SJCRH30 (cell line): ENCODE measurements around the gene BST1. TPM values are rescaled to one million over a fixed set of nuclear protein-coding genes. Genes with fewer than 3 reads are reported as not detected.

ENCODE experiments used
- DNase-seq, 2 experiments: peaks; one replicate each; pipeline ENCODE4 v3.0.0-alpha.2; 2015 to 2020
- H3K27ac ChIP-seq: fragments of 250-450 bp; sonication (Bioruptor Pico); 2 replicates; pipeline ENCODE4 v1.5.1; 2020; ENCODE audit warnings: mild to moderate bottlenecking, moderate library complexity
- H3K27me3 ChIP-seq: fragments of 250-450 bp; sonication (Bioruptor Pico); 2 replicates; pipeline ENCODE4 v1.5.1; 2020; ENCODE audit warnings: mild to moderate bottlenecking, moderate library complexity
- H3K36me3 ChIP-seq: fragments of 250-450 bp; sonication (Bioruptor Pico); 2 replicates; pipeline ENCODE4 v1.5.1; 2020; ENCODE audit warnings: mild to moderate bottlenecking, moderate library complexity
- H3K4me1 ChIP-seq: fragments of 250-450 bp; sonication (Bioruptor Pico); 2 replicates; pipeline ENCODE4 v1.5.1; 2020; ENCODE audit warnings: mild to moderate bottlenecking, moderate library complexity
- H3K4me3 ChIP-seq: fragments of 250-450 bp; sonication (Bioruptor Pico); 2 replicates; pipeline ENCODE4 v1.5.1; 2020; ENCODE audit warnings: mild to moderate bottlenecking, moderate library complexity
- H3K9me3 ChIP-seq: fragments of 250-450 bp; sonication (Bioruptor Pico); replicated peaks from 2 replicates; pipeline ENCODE4 v1.5.1; 2020; ENCODE audit warnings: mild to moderate bottlenecking, moderate library complexity
- total RNA-seq: library from RNA; depleted of rRNA; stranded (reverse); fragments of >200 nt; shearing (Covaris generic); gene quantifications from 2 replicates; pipeline ENCODE4 v1.2.3, GENCODE V29; 2014

Gene BST1
- total RNA-seq, 1 experiment from 2014 or later, result 1.0 TPM

DNA sequence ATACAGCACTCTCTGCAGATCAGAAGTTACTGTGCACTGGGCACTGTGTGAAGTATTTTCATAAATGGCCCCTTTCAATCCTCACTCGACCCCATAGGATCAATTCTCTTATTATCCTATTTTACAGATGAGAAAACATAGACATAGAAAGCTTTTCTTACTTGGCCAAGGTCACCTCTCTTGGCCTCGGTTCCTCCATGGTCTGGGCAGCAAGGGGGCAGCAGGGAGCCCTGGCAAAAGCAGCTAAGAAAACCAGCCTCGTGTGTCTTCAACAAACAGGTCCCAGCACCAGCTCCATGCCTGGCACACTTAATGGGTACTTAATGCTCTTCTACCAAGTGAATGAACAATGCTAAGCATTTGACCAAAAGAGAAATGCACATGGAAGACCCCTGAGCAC is 34.4 kb downstream of the BST1 start:
- H3K4me3 ChIP-seq, result no peak overlapping the region
- no peak for DNase-seq
- no peak overlapping the region for H3K27ac ChIP-seq
- peaks cover under 1% of the 10 kb centered on the region; the same call in 1 of the 2 replicates for H3K9me3 ChIP-seq
- H3K4me1 ChIP-seq, result no peaks in the 10 kb centered on the region
- H3K36me3 ChIP-seq, result no peaks in the 10 kb centered on the region
- peaks cover 8% of the 10 kb centered on the region; the same call in 1 of the 2 replicates for H3K27me3 ChIP-seq

DNA sequence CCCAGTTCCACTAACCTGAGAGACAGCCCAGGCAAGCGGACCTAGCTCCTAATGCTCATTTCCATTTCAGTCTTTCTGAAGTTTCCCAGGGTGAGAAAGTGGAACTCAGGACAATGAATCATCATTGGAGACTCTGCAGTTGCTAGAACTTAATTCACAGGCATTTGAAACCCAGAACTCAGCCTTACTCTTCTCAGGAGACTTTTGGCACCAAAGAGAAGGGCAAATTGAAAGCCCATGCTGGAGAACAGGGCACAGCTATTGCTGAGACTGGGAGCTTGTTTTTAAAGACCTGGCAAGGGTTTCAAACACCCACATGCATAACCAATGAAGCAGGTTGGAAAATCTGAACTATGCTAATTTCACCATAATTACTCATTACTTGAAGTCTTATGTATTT is 36.0 kb downstream of the BST1 start:
- no peak for DNase-seq
- Histone ChIP-seq H3K9me3 (peaks cover 2% of the 10 kb centered on the region; the same call in 1 of the 2 replicates), H3K27ac (no peak overlapping the region), H3K36me3 (no peaks in the 10 kb centered on the region), H3K27me3 (peaks cover 8% of the 10 kb centered on the region; the same call in 1 of the 2 replicates), H3K4me3 (no peak overlapping the region), H3K4me1 (no peaks in the 10 kb centered on the region)

DNA sequence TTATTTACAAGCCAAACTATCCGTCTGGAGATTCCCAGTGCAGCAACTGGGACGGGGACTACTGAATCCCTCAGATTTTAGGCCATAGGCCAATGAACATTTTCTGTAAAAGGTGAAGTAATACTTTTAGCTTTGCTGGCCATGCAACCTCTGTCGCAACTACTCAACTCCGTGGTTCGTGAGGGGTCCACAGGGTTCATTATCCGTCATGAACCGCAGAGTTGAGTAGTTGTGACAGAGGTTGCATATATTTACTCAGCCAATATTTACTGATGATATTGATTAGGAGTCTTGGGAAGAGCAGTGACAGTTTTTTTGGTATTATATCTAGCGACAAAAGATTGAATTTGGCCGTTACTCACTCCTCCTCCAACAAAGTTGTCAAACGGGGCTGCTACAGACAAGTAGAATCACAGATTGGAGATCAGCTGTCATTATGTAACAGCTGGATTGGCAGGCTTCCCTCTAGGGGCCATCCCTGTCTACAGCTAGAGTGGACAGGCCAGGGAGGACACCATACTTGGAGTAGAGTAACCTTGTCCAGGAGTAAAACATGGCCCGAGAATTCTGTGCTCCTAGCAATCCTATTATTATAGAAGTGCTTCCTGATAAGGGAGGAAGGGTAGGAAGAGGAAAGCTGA is 38.0 kb downstream of the BST1 start:
- no peak for DNase-seq
- H3K4me1 ChIP-seq, result no peaks in the 10 kb centered on the region
- peaks cover 2% of the 10 kb centered on the region; the same call in 1 of the 2 replicates for H3K9me3 ChIP-seq
- no peak overlapping the region for H3K4me3 ChIP-seq
- no peak overlapping the region for H3K27ac ChIP-seq
- H3K36me3 ChIP-seq, result no peaks in the 10 kb centered on the region
- H3K27me3 ChIP-seq, result peaks cover 8% of the 10 kb centered on the region; the same call in 1 of the 2 replicates

DNA sequence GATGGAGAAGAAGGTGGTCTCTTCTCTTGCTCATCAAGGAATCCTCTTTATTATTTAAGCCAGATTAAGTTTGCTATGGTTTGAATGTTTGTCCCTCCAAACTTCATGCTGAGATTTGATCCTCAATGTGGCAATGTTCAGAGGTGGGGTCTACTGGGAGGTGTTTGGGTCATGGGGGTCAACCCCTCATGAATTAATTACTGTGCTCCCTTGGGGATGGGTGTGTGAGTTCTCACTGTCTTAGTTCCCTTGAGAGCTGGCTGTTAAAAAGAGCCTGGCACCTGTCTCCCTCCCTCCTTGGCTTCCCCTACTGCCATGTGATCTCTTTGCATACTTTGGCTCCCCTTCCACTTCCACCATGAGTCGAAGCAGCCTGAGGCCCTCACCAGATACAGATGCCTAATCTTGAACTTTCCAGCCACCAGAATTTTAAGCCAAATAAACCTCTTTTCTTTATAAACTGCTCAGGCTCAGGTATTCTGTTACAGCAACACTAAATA is 39.3 kb downstream of the BST1 start:
- H3K4me3 ChIP-seq, result no peak overlapping the region
- peaks cover 8% of the 10 kb centered on the region; the same call in 1 of the 2 replicates for H3K27me3 ChIP-seq
- no peaks in the 10 kb centered on the region for H3K4me1 ChIP-seq
- no peak overlapping the region for H3K27ac ChIP-seq
- H3K9me3 ChIP-seq, result peaks cover 7% of the 10 kb centered on the region; the same call in 1 of the 2 replicates
- no peak for DNase-seq
- no peaks in the 10 kb centered on the region for H3K36me3 ChIP-seq

DNA sequence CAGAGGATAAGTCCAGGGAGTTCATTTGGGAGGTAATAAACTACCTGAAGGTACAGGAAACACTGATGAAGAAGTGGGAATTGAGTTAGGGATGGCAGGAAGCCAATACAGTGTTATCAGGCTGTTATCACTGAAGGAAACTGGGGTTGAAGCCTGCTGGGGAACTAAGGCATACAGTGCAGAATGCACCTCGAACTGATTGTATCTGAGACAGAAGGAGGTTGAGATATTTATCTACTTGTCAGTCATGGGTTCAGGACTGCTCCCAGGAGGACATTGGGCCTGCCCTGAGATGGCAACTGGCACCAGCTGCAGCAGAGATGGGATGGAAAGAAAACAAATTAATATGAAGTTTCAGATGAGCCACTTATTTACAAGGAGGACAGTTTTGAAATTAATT is 39.8 kb downstream of the BST1 start:
- H3K4me1 ChIP-seq, result no peaks in the 10 kb centered on the region
- H3K36me3 ChIP-seq, result no peaks in the 10 kb centered on the region
- no peak overlapping the region for H3K27ac ChIP-seq
- DNase-seq, result no peak
- H3K4me3 ChIP-seq, result no peak overlapping the region
- H3K9me3 ChIP-seq, result peaks cover 7% of the 10 kb centered on the region; the same call in 1 of the 2 replicates
- H3K27me3 ChIP-seq, result peaks cover 8% of the 10 kb centered on the region; the same call in 1 of the 2 replicates

DNA sequence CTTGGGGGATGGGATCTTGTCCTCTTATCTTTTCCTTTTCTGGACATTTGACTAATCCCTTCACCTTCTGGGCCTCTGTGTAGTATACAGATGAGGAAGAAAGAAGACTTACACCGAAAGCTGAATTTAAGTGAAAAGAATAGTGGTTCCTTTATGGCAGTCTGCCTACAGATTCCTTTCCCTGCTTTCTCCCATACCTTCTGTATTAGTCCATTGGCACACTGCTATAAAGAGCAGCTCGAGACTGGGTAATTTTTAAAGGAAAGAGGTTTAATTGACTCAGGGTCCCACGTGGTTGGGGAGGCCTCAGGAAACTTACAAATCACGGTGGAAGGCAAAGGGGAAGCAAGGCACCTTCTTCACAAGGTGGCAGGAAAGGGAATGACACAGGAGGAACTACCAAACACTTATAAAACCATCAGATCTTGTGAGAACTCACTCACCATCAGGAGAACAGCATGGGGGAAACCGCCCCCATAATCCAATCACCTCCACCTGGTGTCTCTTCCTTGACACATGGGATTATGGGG is 41.2 kb downstream of the BST1 start:
- no peak overlapping the region for H3K4me3 ChIP-seq
- H3K27ac ChIP-seq, result no peak overlapping the region
- H3K9me3 ChIP-seq, result peaks cover 7% of the 10 kb centered on the region; the same call in 1 of the 2 replicates
- peaks cover 5% of the 10 kb centered on the region; the same call in 1 of the 2 replicates for H3K27me3 ChIP-seq
- DNase-seq, result no peak
- H3K4me1 ChIP-seq, result no peaks in the 10 kb centered on the region
- H3K36me3 ChIP-seq, result no peaks in the 10 kb centered on the region

DNA sequence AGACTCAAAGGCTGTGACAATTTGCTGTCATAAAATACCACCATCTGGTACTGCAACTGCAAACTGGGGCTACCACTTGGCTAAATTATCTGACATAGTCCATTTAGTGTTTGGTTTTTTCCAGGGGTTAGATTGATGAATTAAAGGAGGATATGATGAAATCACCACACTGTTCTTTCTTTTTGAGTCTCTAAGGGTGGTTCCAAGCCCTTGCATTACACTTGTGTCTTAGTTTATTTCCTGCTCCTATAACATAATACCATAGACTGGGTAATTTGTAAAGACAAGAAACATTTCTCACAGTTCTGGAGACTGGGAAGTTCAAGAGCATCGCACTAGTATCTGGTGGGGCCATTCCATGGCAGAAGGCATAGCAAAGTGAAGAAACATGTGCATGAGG is 43.2 kb downstream of the BST1 start:
- no peaks in the 10 kb centered on the region for H3K36me3 ChIP-seq
- no peaks in the 10 kb centered on the region for H3K4me1 ChIP-seq
- H3K4me3 ChIP-seq, result no peak overlapping the region
- no peaks in the 10 kb centered on the region for H3K27me3 ChIP-seq
- no peak overlapping the region for H3K27ac ChIP-seq
- H3K9me3 ChIP-seq, result peaks cover 7% of the 10 kb centered on the region; the same call in 1 of the 2 replicates
- no peak for DNase-seq

DNA sequence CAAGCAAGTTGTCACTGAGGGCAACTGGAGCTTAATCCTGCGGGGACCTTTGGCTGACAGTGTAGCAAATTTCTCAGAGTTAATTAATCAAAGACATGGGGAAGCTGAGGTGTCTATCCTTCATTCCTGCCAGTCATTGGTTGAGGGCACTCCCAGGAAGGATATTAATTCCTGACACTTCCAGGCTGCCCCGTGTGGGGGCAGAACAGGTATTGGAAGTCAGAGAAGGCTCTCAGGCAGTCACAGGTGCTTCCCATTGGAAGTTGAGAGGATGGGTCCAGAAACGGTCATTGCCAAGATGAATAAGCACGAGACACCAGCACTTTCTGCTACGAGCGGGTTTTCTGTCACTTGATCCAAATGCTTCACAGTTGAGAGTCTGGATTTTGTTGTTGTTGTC is 46.1 kb downstream of the BST1 start:
- Histone ChIP-seq H3K4me1 (no peaks in the 10 kb centered on the region), H3K27ac (no peak overlapping the region), H3K9me3 (peaks cover 4% of the 10 kb centered on the region; the same call in 1 of the 2 replicates), H3K27me3 (no peaks in the 10 kb centered on the region), H3K36me3 (no peaks in the 10 kb centered on the region), H3K4me3 (no peak overlapping the region)
- DNase-seq, result no peak

DNA sequence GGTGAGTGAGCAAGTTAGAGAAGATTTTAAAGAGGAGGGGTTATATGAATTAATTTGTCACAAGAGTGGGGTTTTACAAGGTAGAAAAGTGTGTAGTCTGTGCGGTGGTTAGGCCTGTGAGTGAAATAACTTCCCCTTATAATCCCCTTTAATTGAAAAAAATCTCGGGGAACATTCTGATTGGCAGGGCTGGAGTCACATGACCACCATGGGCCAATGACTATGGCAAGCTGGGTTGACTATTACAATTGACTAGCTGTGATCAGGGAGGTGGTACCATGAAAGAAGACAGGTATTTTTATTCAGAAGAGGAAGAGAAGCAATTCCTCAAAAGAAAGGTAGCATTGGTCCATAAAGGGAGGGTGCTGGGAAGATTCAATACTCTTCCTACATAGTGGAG is 48.3 kb downstream of the BST1 start:
- no peak overlapping the region for H3K4me3 ChIP-seq
- no peaks in the 10 kb centered on the region for H3K36me3 ChIP-seq
- no peak for DNase-seq
- H3K4me1 ChIP-seq, result peaks cover 9% of the 10 kb centered on the region
- no peaks in the 10 kb centered on the region for H3K27me3 ChIP-seq
- H3K27ac ChIP-seq, result no peak overlapping the region
- 0 out of 2 replicates have a peak, but pooled peaks cover 2% of the 10 kb centered on the region for H3K9me3 ChIP-seq

DNA sequence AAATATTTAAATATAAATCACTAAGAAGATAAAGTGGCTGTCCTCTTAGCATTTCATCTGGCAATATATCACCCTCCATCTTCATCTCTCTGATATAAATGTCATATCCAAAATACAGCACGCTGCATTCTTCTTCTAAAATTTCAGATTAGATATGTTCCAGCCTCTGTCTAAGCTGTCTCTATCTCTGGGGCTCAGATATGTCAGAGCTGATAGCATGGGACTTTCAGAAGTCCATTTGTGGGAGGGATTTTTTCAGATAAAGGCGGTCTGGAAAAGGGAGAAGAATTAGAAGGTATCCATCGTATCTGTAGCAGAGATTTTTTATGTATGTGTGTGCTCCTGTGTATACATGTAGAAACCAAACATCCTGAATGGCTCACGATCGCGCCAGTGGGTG is 50.2 kb downstream of the BST1 start:
- peaks cover 12% of the 10 kb centered on the region for H3K4me1 ChIP-seq
- no peak for DNase-seq
- no peaks in the 10 kb centered on the region for H3K9me3 ChIP-seq
- H3K4me3 ChIP-seq, result no peak overlapping the region
- no peaks in the 10 kb centered on the region for H3K27me3 ChIP-seq
- H3K36me3 ChIP-seq, result no peaks in the 10 kb centered on the region
- no peak overlapping the region for H3K27ac ChIP-seq

DNA sequence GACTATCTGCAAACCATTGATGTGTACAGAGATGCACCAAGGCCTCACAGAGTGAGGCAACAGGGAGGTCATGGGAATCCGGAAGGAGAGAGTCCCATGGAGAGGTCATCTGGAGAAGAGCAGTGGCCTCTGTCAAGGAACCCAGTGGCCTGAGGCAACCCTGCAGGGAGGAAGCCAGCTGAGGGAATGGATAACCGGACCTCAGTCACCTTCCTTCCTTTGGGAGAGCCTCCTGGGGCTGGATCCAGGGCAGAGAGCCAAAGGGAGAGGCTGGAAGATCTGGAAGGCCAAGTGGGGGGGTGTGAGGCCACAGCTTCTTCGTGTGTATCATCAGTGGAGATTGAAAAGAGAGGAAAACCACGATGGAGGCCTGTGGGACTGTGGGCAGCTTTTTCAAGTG is 50.9 kb downstream of the BST1 start:
- no peaks in the 10 kb centered on the region for H3K36me3 ChIP-seq
- no peaks in the 10 kb centered on the region for H3K9me3 ChIP-seq
- no peak overlapping the region for H3K27ac ChIP-seq
- peak in 1 of 2 experiments; percentile 29 for DNase-seq
- H3K4me1 ChIP-seq, result peaks cover 12% of the 10 kb centered on the region
- no peak overlapping the region for H3K4me3 ChIP-seq
- H3K27me3 ChIP-seq, result no peaks in the 10 kb centered on the region

DNA sequence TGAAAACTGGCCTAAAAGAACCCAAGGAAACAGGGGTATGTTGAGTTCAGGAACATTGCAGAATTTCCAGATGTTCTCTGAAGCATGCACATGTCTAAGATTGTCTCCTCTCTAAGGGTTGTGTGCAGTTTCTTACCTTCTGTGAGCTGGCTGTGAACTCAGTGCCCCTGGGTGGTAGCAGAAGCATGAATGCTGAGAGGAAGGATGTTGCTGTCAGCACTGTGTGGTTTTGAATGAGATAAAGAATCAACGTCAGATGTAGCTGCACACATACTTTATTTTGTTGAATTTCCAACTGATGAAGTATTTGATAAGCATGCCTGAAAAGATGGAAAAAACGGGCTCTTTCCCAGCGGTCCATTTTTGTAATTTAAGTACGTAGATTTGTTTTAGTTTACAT is 51.5 kb downstream of the BST1 start:
- Histone ChIP-seq H3K27me3 (no peaks in the 10 kb centered on the region), H3K36me3 (no peaks in the 10 kb centered on the region), H3K27ac (no peak overlapping the region), H3K4me3 (no peak overlapping the region), H3K4me1 (peaks cover 12% of the 10 kb centered on the region), H3K9me3 (no peaks in the 10 kb centered on the region)
- no peak for DNase-seq

DNA sequence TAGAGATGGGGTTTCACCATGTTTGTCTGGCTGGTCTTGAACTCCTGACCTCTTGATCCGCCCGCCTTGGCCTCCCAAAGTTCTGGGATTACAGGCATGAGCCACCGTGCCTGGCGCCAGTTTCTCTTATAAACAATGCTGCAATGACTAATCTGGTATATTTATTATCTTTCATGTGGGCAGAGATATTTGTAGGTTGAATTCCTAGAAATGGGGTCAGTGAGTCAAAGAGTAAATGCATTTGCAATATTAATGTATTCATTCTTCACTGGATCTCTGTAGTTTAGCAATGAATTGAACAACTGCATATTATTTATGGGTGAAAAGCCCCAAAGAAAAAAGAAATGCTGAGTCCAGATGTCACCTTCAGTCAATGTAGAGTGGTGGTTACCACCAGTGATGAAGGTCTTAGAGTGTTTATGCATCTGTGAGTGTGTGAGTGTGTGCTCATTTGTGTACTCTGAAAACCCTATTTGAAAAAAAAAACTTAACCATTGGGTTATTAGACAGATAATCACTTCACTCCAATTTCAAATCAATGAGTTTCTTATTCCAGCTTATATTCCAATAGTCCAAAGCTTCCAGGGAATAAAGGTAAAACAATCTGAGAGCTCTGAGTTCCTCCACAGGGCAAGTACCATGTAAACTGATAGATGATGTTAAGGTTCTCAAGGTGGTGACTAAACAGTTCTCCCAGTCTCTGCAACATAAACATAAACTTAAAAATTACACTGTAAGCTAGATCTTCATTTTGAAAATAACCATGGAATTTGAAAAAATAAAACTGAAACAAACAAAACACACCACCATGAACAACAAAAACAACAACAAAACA is 52.7 kb downstream of the BST1 start:
- Histone ChIP-seq H3K4me3 (no peak overlapping the region), H3K4me1 (peaks cover 12% of the 10 kb centered on the region), H3K36me3 (no peaks in the 10 kb centered on the region), H3K27ac (no peak overlapping the region), H3K27me3 (no peaks in the 10 kb centered on the region), H3K9me3 (no peaks in the 10 kb centered on the region)
- peak; percentile 52 to 66 for DNase-seq

DNA sequence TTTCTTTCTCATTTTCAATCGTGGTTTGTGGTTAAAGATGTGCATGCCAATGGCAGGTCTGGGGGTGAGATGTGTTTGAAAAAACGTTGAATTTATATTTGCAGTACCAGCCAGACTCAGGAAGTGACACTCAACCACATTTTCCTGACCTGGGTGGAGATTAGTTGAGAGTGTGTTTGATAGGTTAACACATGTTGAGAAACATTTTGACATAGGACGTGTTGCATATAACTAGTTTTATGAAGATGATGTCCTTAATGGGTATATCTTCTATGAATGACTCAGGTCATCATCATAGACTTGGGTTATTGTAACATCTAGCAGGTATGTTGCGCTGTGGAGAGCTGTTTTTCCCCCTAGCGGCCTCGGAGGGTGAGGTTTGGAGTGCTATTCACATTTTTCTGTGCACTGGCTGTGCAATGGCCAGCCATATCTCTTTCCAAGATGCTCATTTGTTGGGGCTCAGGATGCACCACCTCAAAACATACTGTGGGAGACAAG is 53.5 kb downstream of the BST1 start:
- peak in 1 of 2 experiments; percentile 20 for DNase-seq
- H3K36me3 ChIP-seq, result no peaks in the 10 kb centered on the region
- H3K27ac ChIP-seq, result no peak overlapping the region
- H3K27me3 ChIP-seq, result no peaks in the 10 kb centered on the region
- no peak overlapping the region for H3K4me3 ChIP-seq
- H3K9me3 ChIP-seq, result no peaks in the 10 kb centered on the region
- H3K4me1 ChIP-seq, result peaks cover 12% of the 10 kb centered on the region

DNA sequence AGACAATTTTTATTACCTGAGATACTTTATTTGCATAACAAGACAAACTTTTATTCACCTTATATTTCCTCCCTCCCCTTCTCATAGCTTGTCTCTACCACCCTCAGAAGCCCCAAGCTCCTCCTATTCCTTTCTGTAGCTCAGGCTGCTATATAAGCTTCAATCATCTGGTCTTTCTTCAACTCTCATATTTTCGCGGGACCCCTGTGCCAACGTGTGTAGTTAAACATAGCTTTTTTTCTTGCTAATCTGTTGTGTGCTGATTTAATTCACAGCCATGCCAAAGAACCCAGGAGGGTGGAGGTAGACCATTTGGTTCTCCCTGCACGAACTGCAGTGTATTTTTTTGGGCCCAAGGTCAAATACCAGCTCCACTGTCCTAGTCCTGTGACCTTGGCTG is 54.2 kb downstream of the BST1 start:
- H3K27ac ChIP-seq, result no peak overlapping the region

More for the DNA sequence above, 54.2 kb downstream of the BST1 start:
- DNase-seq, result no peak
- Histone ChIP-seq H3K27me3 (no peaks in the 10 kb centered on the region), H3K4me3 (no peak overlapping the region), H3K36me3 (no peaks in the 10 kb centered on the region), H3K4me1 (peaks cover 12% of the 10 kb centered on the region), H3K9me3 (no peaks in the 10 kb centered on the region)
